HG03196 (cell line): ENCODE results near the gene FAF1.

Source experiments
- ATAC-seq: cut with Tn5 transposase; IDR thresholded peaks from one replicate; pipeline ENCODE4 v1.9.1; 2021; ENCODE audit not compliant: unreplicated experiment

FAF1 gene

GRCh38 chr1:50421768-50422674 lies 538.0 kb downstream of the FAF1 start:
- ATAC-seq, result no peak

GRCh38 chr1:50421366-50421748 lies 538.7 kb downstream of the FAF1 start:
- no peak for ATAC-seq

- ATAC-seq, result no peak
Observed at GRCh38 chr1:50420689-50421365, 539.2 kb downstream of the FAF1 start.

GRCh38 chr1:50419907-50420677 lies 540.0 kb downstream of the FAF1 start:
- no peak for ATAC-seq

- ATAC-seq, result no peak
Observed at GRCh38 chr1:50419192-50419906, 540.7 kb downstream of the FAF1 start.

- no peak for ATAC-seq
Observed at GRCh38 chr1:50418600-50419109, 541.4 kb downstream of the FAF1 start.

- no peak for ATAC-seq
Observed at GRCh38 chr1:50417946-50418599, 542.0 kb downstream of the FAF1 start.

- no peak for ATAC-seq
Observed at GRCh38 chr1:50417507-50417906, 542.6 kb downstream of the FAF1 start.

GRCh38 chr1:50416553-50417453 lies 543.3 kb downstream of the FAF1 start:
- ATAC-seq, result no peak

GRCh38 chr1:50416150-50416527 lies 543.9 kb downstream of the FAF1 start:
- ATAC-seq, result no peak

- ATAC-seq, result no peak
Observed at GRCh38 chr1:50415235-50416149, 544.6 kb downstream of the FAF1 start.

GRCh38 chr1:50414853-50415234 lies 545.2 kb downstream of the FAF1 start:
- no peak for ATAC-seq

GRCh38 chr1:50412813-50413476 lies 547.1 kb downstream of the FAF1 start:
- no peak for ATAC-seq

- ATAC-seq, result no peak
Observed at GRCh38 chr1:50405814-50406213, 554.3 kb downstream of the FAF1 start.

GRCh38 chr1:50393522-50394120 lies 566.4 kb downstream of the FAF1 start:
- no peak for ATAC-seq
